Right renal cortex interstitium (tissue), 3 donors: ENCODE results near the gene FRA10AC1. TPM values are rescaled to one million over a fixed set of nuclear protein-coding genes. Genes with fewer than 3 reads are reported as not detected.

Experiments used
- DNase-seq, 3 donors: peaks; one replicate each; pipeline ENCODE4 v3.0.0-alpha.2; 2013; ENCODE audit warnings: low read depth in 3 of 3, low spot score in 2 of 3
- polyA plus RNA-seq, 3 donors: library from polyadenylated mRNA; unstranded; fragments of 120-200 nt; gene quantifications; one replicate each; pipeline ENCODE4 v1.2.1, GENCODE V29; 2013; ENCODE audit not compliant: insufficient read length in 3 of 3

FRA10AC1 gene
- polyA plus RNA-seq, 3 donors: 26.8 to 37.9 (median 33.1) TPM

DNA sequence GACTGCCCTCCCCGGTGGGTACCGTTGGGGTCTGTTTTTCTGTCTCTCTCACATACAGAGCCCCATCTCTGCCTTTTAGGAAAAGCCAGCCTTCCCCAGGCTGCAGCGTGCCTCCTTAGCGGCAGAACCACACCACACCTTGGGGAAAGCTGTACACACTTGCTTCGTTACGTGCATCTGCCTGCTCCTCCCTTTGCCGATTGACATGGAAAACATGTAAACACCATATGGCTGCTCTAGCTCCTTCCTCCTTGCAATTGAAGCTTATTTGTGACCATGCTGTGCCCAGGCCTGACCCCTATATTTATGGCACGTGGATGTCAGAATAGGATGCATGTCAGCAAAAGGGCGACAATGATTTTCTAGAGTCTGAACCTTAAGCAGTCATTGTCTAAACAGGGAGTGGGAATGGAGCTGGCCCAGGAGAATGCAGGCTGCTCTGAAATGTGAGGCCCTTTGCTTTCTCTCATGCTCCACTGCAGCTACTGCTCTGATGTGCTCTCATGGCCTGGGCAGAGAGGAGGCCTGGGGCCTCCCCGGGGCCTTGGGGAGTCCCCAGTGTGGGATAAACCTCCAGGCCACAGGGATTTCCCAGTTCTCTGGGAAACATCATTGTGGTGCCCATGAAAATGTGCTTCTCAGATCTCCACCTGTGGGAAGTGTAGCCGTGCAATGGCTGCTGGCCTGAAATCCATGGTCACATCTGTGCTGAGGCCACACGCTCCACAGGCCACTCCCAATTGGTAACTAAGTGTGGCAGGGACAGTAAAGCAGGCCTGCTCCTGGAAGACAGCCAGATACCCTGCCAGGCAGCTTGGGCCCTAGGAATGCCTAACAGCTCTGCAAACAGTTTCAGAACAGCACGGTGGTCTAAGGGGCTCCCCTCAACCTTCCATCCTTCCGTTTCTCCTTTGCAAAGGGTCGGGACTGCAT is 71.5 kb downstream of the FRA10AC1 start:
- no peak for DNase-seq

DNA sequence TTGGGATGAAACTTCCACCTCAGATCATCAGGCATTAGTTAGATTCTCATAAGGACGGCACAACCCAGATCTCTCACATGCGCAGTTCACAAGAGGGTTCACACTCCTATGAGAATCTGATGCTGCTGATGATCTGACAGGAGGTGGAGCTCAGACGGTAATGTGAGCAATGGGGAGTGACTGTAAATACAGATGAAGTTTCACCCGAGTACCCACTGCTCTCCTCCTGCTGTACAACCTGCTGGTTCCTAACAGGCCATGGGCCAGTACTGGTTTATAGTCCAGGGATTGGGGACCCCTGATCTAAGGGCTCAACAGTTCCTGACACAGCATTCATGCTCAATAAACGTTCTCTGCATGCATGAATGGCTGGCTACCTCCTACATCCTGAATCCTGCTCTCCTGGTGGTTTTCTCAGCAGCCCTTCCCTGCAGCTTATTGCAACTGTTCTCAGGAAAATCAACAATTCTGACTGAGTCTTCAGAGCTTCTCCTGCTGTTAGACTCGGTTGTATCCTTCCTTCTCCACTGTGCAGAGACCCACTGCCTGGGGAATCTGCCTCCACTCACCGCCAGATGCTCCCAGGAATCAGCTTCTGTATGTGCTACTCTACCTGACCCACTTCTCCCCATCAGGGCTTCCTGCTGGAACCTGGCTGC is 72.6 kb downstream of the FRA10AC1 start:
- DNase-seq: no peak

DNA sequence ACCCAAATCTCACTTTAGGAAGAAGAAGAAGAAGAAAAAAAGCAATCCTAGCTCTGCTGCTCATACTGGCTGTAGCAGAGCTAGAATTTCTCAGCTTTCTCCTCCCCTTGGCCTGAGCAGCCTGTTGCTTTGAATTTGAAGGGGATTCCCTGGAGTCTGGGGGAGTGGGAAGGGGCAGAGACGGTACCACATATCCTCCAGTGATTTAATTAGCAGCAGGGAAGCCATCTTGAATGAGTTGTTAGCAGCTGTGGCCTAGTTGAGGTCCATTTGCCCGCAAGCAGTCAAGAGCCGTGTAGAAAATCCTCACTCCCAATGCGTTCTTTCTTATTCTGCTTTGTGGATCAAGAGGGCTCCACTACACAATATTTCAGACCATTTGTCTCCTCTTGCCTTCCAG is 73.5 kb downstream of the FRA10AC1 start:
- DNase-seq: no peak

DNA sequence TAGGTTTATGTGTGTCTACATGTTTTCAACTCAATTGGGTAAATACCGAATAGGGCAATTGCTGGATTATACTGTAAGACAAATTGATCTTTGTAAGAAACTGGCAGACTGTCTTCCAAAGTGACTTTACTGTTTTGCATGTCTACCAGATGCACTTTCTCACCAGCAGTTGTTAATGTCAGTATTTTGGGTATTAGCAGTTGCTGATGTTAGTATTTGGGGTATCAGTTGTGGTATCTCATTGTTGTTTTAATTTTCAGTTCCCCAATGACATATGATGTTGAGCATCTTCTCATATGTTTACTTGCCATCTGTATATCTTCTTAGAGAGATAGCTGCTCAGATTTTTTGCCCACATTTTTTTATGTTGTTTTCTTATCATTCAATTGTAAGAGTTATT is 79.5 kb downstream of the FRA10AC1 start:
- DNase-seq: no peak

DNA sequence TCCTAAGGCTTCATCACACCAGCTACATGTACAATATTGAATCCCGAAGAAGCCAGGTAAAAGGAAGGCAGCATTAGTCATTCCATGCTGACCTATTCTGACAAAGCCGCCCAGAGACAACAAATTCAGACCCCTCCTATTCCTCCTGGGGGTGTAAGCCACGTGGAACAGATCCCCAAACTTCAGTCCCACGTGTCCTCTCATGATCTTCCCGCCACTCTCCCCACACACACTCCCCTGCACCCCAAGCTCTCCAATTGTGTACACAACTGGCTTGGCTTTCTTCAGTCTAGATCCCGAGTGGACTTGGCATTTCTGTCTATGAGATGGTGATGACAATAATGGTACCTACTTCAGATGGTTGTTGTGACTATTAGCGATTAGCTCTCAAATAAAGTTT is 81.5 kb downstream of the FRA10AC1 start:
- no peak for DNase-seq

Other genes with a start within 250 kb of the FRA10AC1 start
- 10 to 100 TPM; 29.1 to 32.8 (median 30.5) TPM for gene MYOF, start 220.3 kb downstream of the FRA10AC1 start, polyA plus RNA-seq
- 10 to 100 TPM; 14.3 to 16.8 (median 16.6) TPM for gene CEP55, start 206.0 kb downstream of the FRA10AC1 start, polyA plus RNA-seq
- not detected for gene FFAR4, start 135.9 kb downstream of the FRA10AC1 start, polyA plus RNA-seq
- under 1 TPM; 0.43 to 0.68 (median 0.64) TPM for gene RBP4, start 101.4 kb downstream of the FRA10AC1 start, polyA plus RNA-seq
- under 1 TPM; 0.24 to 0.40 (median 0.28) TPM for gene PDE6C, start 90.1 kb downstream of the FRA10AC1 start, polyA plus RNA-seq
- gene LGI1, start 55.3 kb upstream of the FRA10AC1 start, polyA plus RNA-seq: 1 to 10 TPM; 4.8 to 6.0 (median 5.4) TPM
- gene SLC35G1, start 191.4 kb upstream of the FRA10AC1 start, polyA plus RNA-seq: 1 to 10 TPM; 7.3 to 9.1 (median 8.5) TPM